Right lobe of liver (tissue), 6 donors: ENCODE results near the gene RAPGEFL1. TPM values are rescaled to one million over a fixed set of nuclear protein-coding genes. Genes with fewer than 3 reads are reported as not detected.

Experiments used
- ATAC-seq, 4 donors: fragments of 200-7000 bp; cut with Tn5 transposase; one replicate each; pipeline ENCODE4 v1.9.1; 2020; ENCODE audit warnings: mild to moderate bottlenecking in 4 of 4, moderate library complexity in 4 of 4
- DNase-seq, 3 donors: peaks; one replicate each; pipeline ENCODE4 v3.0.0-alpha.2; 2020
- H3K27ac ChIP-seq, 3 donors: fragments of 200-600 bp; one replicate each; pipeline ENCODE4 v1.8.0; 2022
- H3K27me3 ChIP-seq, 2 donors: fragments of 200-600 bp; one replicate each; pipeline ENCODE4 v1.8.0; 2022
- H3K36me3 ChIP-seq, 4 donors: fragments of 200-600 bp; sonication (generic) in 1 of 4; one replicate each; pipeline versions ENCODE4 v1.5.1 to v1.8.0; 2017 to 2022; ENCODE audit warnings: control low read depth in 1 of 4
- H3K4me1 ChIP-seq, 4 donors: fragments of 200-600 bp; sonication (generic) in 1 of 4; one replicate each; pipeline versions ENCODE4 v1.5.1 to v1.8.0; 2017 to 2022; ENCODE audit warnings: control low read depth in 1 of 4
- H3K4me3 ChIP-seq, 3 donors: fragments of 200-600 bp; one replicate each; pipeline ENCODE4 v1.8.0; 2022
- H3K9me3 ChIP-seq, 4 donors: fragments of 200-600 bp; sonication (generic) in 1 of 4; one replicate each; pipeline versions ENCODE4 v1.5.1 to v1.8.0; 2017 to 2022; ENCODE audit warnings: control low read depth in 1 of 4
- POLR2A ChIP-seq: fragments of 450-650 bp; IDR thresholded peaks from one replicate; pipeline ENCODE4 v1.6.1; 2017; ENCODE audit warnings: antibody characterized with exemption, mild to moderate bottlenecking
- WGBS: methylation state at CpG from one replicate; pipeline ENCODE4 v1.1.6; 2018; ENCODE audit warnings: low coverage, low lambda C conversion rate; ENCODE audit not compliant: insufficient coverage; ENCODE audit errors: missing lambda C conversion rate; 5-methylcytosine and 5-hydroxymethylcytosine counted together
- intact Hi-C, 2 donors: fragments of 100-400 bp; cut with DNase I; formaldehyde crosslinking; loops; one replicate each; pipeline versions ENCODE4 v1.11.2 to v1.14.1; 2022
- total RNA-seq, 6 experiments: library from RNA; depleted of rRNA in 2 of 6; stranded (reverse); fragments of >200 nt in 2 of 6; fragmentation: NEBNext Ultra II Directional in 3 of 6; extraction: Animal tissue kit (Norgen Biotek cat#: 25700) in 3 of 6; gene quantifications; one replicate each; pipeline versions ENCODE4 v1.1.0 to v1.2.4, GENCODE V29; 2016 to 2023
- TF ChIP-seq, protein P1 (sequence below), 4 donors: fragments of 200-600 bp in 3 of 4; fragments of 450-650 bp in 1 of 4; IDR thresholded peaks; one replicate each; pipeline versions ENCODE4 v1.5.1 to v1.8.0; 2016 to 2022; ENCODE audit warnings: antibody characterized with exemption in 4 of 4, mild to moderate bottlenecking in 2 of 4
- donor health status: DM: no; HTN: yes; CAD: no.
- donor health status: DM: no; HTN: no; CAD: no.
- donor health status: DM: no; HTN: no; CAD: no.
- donor health status: DM: no; HTN: yes; CAD: no.
- donor health status: DM: no; HTN: yes; CAD: no.

RAPGEFL1 gene
- total RNA-seq, 6 experiments from 2014 or later, result 1.4 to 16.5 (median 4.4) TPM

GRCh38 chr17:40190197-40191021 lies 13.1 kb downstream of the RAPGEFL1 start:
- intact Hi-C loops, result loop anchor here in 1 of 2 donors (10.0 kb wide), 1 partner anchor 176 kb away; the partner anchor contains the start of gene CSF3
- ATAC-seq (peak in 1 of 4 donors; percentile 10), DNase-seq (no peak)
- 51% methylated on average over 7 of the region's 15 CpGs for WGBS
- Histone ChIP-seq H3K27me3 (no peaks in the 10 kb centered on the region), H3K9me3 (no peaks in the 10 kb centered on the region), H3K27ac (no peak overlapping the region), H3K4me3 (no peak overlapping the region), H3K4me1 (peaks cover 0 to 5% (median 3%) of the 10 kb centered on the region in 4 donors), H3K36me3 (no peaks in the 10 kb centered on the region)
- TF ChIP-seq, protein P1, sequence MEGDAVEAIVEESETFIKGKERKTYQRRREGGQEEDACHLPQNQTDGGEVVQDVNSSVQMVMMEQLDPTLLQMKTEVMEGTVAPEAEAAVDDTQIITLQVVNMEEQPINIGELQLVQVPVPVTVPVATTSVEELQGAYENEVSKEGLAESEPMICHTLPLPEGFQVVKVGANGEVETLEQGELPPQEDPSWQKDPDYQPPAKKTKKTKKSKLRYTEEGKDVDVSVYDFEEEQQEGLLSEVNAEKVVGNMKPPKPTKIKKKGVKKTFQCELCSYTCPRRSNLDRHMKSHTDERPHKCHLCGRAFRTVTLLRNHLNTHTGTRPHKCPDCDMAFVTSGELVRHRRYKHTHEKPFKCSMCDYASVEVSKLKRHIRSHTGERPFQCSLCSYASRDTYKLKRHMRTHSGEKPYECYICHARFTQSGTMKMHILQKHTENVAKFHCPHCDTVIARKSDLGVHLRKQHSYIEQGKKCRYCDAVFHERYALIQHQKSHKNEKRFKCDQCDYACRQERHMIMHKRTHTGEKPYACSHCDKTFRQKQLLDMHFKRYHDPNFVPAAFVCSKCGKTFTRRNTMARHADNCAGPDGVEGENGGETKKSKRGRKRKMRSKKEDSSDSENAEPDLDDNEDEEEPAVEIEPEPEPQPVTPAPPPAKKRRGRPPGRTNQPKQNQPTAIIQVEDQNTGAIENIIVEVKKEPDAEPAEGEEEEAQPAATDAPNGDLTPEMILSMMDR (IDR thresholded peaks at IDR 0.05), result no peak
- no peak for TF ChIP-seq POLR2A

DNA sequence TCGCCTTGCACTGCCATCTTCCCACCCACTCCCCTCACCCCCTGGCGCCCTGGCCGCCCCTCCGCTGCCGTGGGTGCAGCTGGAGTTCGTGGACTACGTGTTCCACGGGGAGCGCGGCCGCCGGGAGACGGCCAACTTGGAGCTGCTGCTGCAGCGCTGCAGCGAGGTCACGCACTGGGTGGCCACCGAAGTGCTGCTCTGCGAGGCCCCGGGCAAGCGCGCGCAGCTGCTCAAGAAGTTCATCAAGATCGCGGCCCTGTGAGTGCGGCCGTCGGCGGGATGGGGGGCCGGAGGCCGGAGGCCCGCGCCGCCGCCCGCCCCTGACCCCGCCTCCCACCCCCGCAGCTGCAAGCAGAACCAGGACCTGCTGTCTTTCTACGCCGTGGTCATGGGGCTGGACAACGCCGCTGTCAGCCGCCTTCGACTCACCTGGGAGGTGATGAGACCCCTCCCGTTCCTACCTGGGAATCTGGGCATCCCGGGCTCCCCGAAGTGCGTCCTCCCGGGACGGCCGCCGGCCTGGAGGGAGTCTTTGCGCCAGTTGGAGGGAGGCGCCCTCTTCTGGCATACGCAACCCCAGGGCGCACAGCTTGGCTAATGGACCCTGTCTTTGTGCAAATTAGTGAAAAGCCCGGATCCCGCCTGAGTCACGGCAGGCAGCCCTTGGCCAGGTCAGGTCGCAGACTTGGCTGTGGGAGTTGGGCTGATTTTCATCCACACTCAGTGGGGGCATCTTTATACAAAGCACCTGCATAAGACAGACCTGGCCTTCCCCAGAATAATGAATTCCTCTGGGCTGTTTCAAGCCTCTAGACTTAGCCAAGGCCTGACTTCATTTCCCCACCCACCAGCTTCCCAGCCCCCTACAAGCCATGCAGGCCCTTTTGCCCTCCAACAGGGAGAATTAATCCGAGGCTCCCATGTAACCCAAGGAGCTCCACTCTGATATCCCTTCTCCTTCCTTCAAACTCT lies 14.3 kb downstream of the RAPGEFL1 start:
- intact Hi-C loops, result loop anchor here in 1 of 2 donors (10.0 kb wide), 1 partner anchor 177 kb away; the partner anchor contains the start of gene CSF3

GRCh38 chr17:40192961-40193360 lies 15.7 kb downstream of the RAPGEFL1 start:
- H3K27ac ChIP-seq, result no peak overlapping the region
- DNase-seq (no peak), ATAC-seq (no peak)
- H3K27me3 ChIP-seq, result no peaks in the 10 kb centered on the region
- WGBS, result 100% methylated on average over 2 of the region's 2 CpGs
- TF ChIP-seq, protein P1 (IDR thresholded peaks at IDR 0.05), result no peak
- TF ChIP-seq POLR2A, result no peak
- no peaks in the 10 kb centered on the region for H3K4me1 ChIP-seq
- no peaks in the 10 kb centered on the region for H3K36me3 ChIP-seq
- no peaks in the 10 kb centered on the region for H3K9me3 ChIP-seq
- H3K4me3 ChIP-seq, result no peak overlapping the region
- intact Hi-C loops, result loop anchor here in 1 of 2 donors (10.0 kb wide), 1 partner anchor 178 kb away; the partner anchor contains the start of gene CSF3

More for the DNA sequence above, 14.3 kb downstream of the RAPGEFL1 start:
- DNase-seq (peak; percentile 80 to 86 (median 83)), ATAC-seq (peak; percentile 87 to 96 (median 92))
- Histone ChIP-seq H3K9me3 (no peaks in the 10 kb centered on the region), H3K4me3 (peak overlapping the region; percentile 42 to 62 (median 53)), H3K4me1 (no peaks in the 10 kb centered on the region), H3K36me3 (no peaks in the 10 kb centered on the region), H3K27ac (peak overlapping the region in 1 of 3 donors; percentile 12), H3K27me3 (no peaks in the 10 kb centered on the region)
- WGBS, result 2% methylated on average over 26 of the region's 60 CpGs
- TF ChIP-seq, protein P1 (IDR thresholded peaks at IDR 0.05), result peak; percentile 53 to 81 (median 79)
- no peak for TF ChIP-seq POLR2A

- ATAC-seq, result no peak
- intact Hi-C loops, result loop anchor here (5.0 to 10.0 kb wide), 2 partner anchors 97 to 180 kb away; partner anchors contain the start of gene CSF3 (in 1 of the 2)
- H3K4me3 ChIP-seq, result no peak overlapping the region
- H3K9me3 ChIP-seq, result no peaks in the 10 kb centered on the region
- H3K27me3 ChIP-seq, result no peaks in the 10 kb centered on the region
- no peaks in the 10 kb centered on the region for H3K36me3 ChIP-seq
- no peaks in the 10 kb centered on the region for H3K4me1 ChIP-seq
- TF ChIP-seq, protein P1 (IDR thresholded peaks at IDR 0.05), result no peak
- TF ChIP-seq POLR2A, result no peak
- WGBS, result 83% methylated on average over 1 of the region's 2 CpGs
- no peak overlapping the region for H3K27ac ChIP-seq
- no peak for DNase-seq
These were observed 17.6 kb downstream of the RAPGEFL1 start for GRCh38 chr17:40194821-40195220.
